H9 (cell line): Measurements from ENCODE around the gene PLPP6. TPM values are rescaled to one million over a fixed set of nuclear protein-coding genes. Genes with fewer than 3 reads are reported as not detected.

Source experiments
- DNase-seq: peaks from one replicate; pipeline ENCODE4 v3.0.0-alpha.2; 2017
- H2AFZ ChIP-seq: one replicate; pipeline ENCODE4 v1.6.1; 2013; ENCODE audit warnings: mild to moderate bottlenecking, low read length, control low read depth, moderate library complexity
- H2AK5ac ChIP-seq: 2 replicates; pipeline ENCODE4 v1.6.1; 2013; ENCODE audit warnings: low read length, control low read depth, mixed read lengths; ENCODE audit not compliant: insufficient read length
- H2BK120ac ChIP-seq: one replicate; pipeline ENCODE4 v1.6.1; 2013; ENCODE audit warnings: low read depth, mild to moderate bottlenecking, low read length, control low read depth, inconsistent platforms; ENCODE audit not compliant: poor library complexity, severe bottlenecking
- H2BK12ac ChIP-seq: 2 replicates; pipeline ENCODE4 v1.6.1; 2013; ENCODE audit warnings: low read length, control low read depth, mixed read lengths, low read depth; ENCODE audit not compliant: insufficient read length
- H2BK15ac ChIP-seq: 2 replicates; pipeline ENCODE4 v1.6.1; 2013; ENCODE audit warnings: low read depth, low read length, control low read depth
- H2BK20ac ChIP-seq: one replicate; pipeline ENCODE4 v1.6.1; 2013; ENCODE audit warnings: low read depth, mild to moderate bottlenecking, low read length, control low read depth, inconsistent platforms; ENCODE audit not compliant: poor library complexity, severe bottlenecking
- H2BK5ac ChIP-seq: 2 replicates; pipeline ENCODE4 v1.6.1; 2013; ENCODE audit warnings: low read length, control low read depth, mixed read lengths; ENCODE audit not compliant: insufficient read length
- H3K14ac ChIP-seq: 2 replicates; pipeline ENCODE4 v1.6.1; 2013; ENCODE audit warnings: low read length, control low read depth; ENCODE audit not compliant: insufficient read depth
- H3K18ac ChIP-seq: 2 replicates; pipeline ENCODE4 v1.6.1; 2013; ENCODE audit warnings: low read depth, mild to moderate bottlenecking, mixed read lengths, low read length, control low read depth; ENCODE audit not compliant: insufficient read length
- H3K23ac ChIP-seq: 2 replicates; pipeline ENCODE4 v1.6.1; 2013; ENCODE audit warnings: low read length, control low read depth, mixed read lengths, low read depth; ENCODE audit not compliant: insufficient read length
- H3K23me2 ChIP-seq: 2 replicates; pipeline ENCODE4 v1.6.1; 2013; ENCODE audit warnings: low read depth, mild to moderate bottlenecking, mixed read lengths, low read length, control low read depth; ENCODE audit not compliant: insufficient read length, poor library complexity, severe bottlenecking
- H3K27ac ChIP-seq: 2 replicates; pipeline ENCODE4 v1.5.1; 2013; ENCODE audit warnings: low read length, control low read depth, mixed read lengths, low read depth; ENCODE audit not compliant: insufficient read length
- H3K27me3 ChIP-seq: 2 replicates; pipeline ENCODE4 v1.6.1; 2013; ENCODE audit warnings: low read length, control low read depth, inconsistent platforms; ENCODE audit not compliant: insufficient read depth
- H3K4ac ChIP-seq: 2 replicates; pipeline ENCODE4 v1.6.1; 2013; ENCODE audit warnings: low read depth, mild to moderate bottlenecking, control low read depth, inconsistent platforms, low read length, moderate library complexity
- H3K4me1 ChIP-seq: 2 replicates; pipeline ENCODE4 v1.6.1; 2013; ENCODE audit warnings: low read length, control low read depth, inconsistent platforms; ENCODE audit not compliant: insufficient read depth
- H3K4me2 ChIP-seq: 2 replicates; pipeline ENCODE4 v1.6.1; 2013; ENCODE audit warnings: low read length, control low read depth, mixed read lengths; ENCODE audit not compliant: insufficient read length, insufficient read depth
- H3K56ac ChIP-seq: 2 replicates; pipeline ENCODE4 v1.6.1; 2013; ENCODE audit warnings: low read depth, mild to moderate bottlenecking, mixed read lengths, low read length, control low read depth; ENCODE audit not compliant: insufficient read length
- H3K79me1 ChIP-seq: 2 replicates; pipeline ENCODE4 v1.6.1; 2013; ENCODE audit warnings: low read depth, mild to moderate bottlenecking, moderate library complexity, low read length, control low read depth, inconsistent platforms; ENCODE audit not compliant: insufficient read depth, poor library complexity, severe bottlenecking
- H3K79me2 ChIP-seq: 2 replicates; pipeline ENCODE4 v1.6.1; 2013; ENCODE audit warnings: low read length, control low read depth, inconsistent platforms; ENCODE audit not compliant: insufficient read depth
- H3K9ac ChIP-seq: 2 replicates; pipeline ENCODE4 v1.6.1; 2013; ENCODE audit warnings: low read length, control low read depth, mixed read lengths; ENCODE audit not compliant: insufficient read length; ENCODE audit errors: extremely low read depth
- H3K9me3 ChIP-seq: one replicate; pipeline ENCODE4 v1.6.1; 2013; ENCODE audit warnings: low read depth, low read length, inconsistent platforms; ENCODE audit not compliant: control insufficient read depth
- H3T11ph ChIP-seq: one replicate; pipeline ENCODE4 v1.6.1; 2013; ENCODE audit warnings: mild to moderate bottlenecking, low read length, control low read depth, inconsistent platforms
- H4K20me1 ChIP-seq: one replicate; pipeline ENCODE4 v1.6.1; 2013; ENCODE audit not compliant: control insufficient read depth, insufficient read length, insufficient read depth
- H4K5ac ChIP-seq: 2 replicates; pipeline ENCODE4 v1.6.1; 2013; ENCODE audit warnings: low read depth, mild to moderate bottlenecking, mixed read lengths, low read length, control low read depth; ENCODE audit not compliant: insufficient read length
- H4K8ac ChIP-seq: replicated peaks from 2 replicates; pipeline ENCODE4 v1.6.1; 2013; ENCODE audit warnings: low read length, control low read depth, mixed read lengths, low read depth; ENCODE audit not compliant: insufficient read length
- H4K91ac ChIP-seq: 2 replicates; pipeline ENCODE4 v1.6.1; 2013; ENCODE audit warnings: low read depth, mild to moderate bottlenecking, moderate library complexity, mixed read lengths, low read length, control low read depth; ENCODE audit not compliant: insufficient read length
- H3K27ac Mint-ChIP-seq, 3 experiments: 2 replicates in 2 of 3; 3 replicates in 1 of 3; pipeline ENCODE4 v1.8.0; 2020 to 2021; ENCODE audit warnings: mixed read lengths in 3 of 3, mild to moderate bottlenecking in 1 of 3, moderate library complexity in 1 of 3
- H3K27me3 Mint-ChIP-seq: 2 replicates; pipeline ENCODE4 v1.8.0; 2021; ENCODE audit warnings: low read depth, mild to moderate bottlenecking, moderate library complexity, mixed read lengths
- H3K36me3 Mint-ChIP-seq, 3 experiments: 2 replicates in 2 of 3; 3 replicates in 1 of 3; pipeline ENCODE4 v1.8.0; 2020 to 2021; ENCODE audit warnings: low read depth in 3 of 3, mixed read lengths in 3 of 3; ENCODE audit not compliant: insufficient read depth in 1 of 3
- H3K4me1 Mint-ChIP-seq, 2 experiments: 2 replicates each; pipeline ENCODE4 v1.8.0; 2020; ENCODE audit warnings: mixed read lengths in 2 of 2
- H3K4me3 Mint-ChIP-seq, 2 experiments: 2 replicates in 1 of 2; 3 replicates in 1 of 2; pipeline ENCODE4 v1.8.0; 2020 to 2021; ENCODE audit warnings: mild to moderate bottlenecking in 2 of 2, mixed read lengths in 2 of 2, moderate library complexity in 1 of 2
- H3K9me3 Mint-ChIP-seq, 2 experiments: 2 replicates in 1 of 2; 3 replicates in 1 of 2; pipeline ENCODE4 v1.8.0; 2020; ENCODE audit warnings: mild to moderate bottlenecking in 2 of 2, mixed read lengths in 2 of 2, moderate library complexity in 1 of 2
- WGBS: extraction: QIAGEN DNeasy Blood & Tissue Kit; methylation state at CpG from one replicate; pipeline ENCODE4 v1.1.7; 2013; ENCODE audit warnings: missing lambda C conversion rate, low lambda C conversion rate, mixed read lengths; ENCODE audit not compliant: insufficient read length; ENCODE audit errors: extremely low coverage; 5-methylcytosine and 5-hydroxymethylcytosine counted together
- total RNA-seq: library from RNA; stranded (reverse); gene quantifications from 2 replicates; pipeline ENCODE4 v1.2.1, GENCODE V29; 2021
- TF ChIP-seq, protein P1 (sequence below): fragments of 200-600 bp; sonication (generic); conservative IDR thresholded peaks from 3 replicates; pipeline ENCODE4 v1.8.0; 2021; ENCODE audit warnings: antibody characterized with exemption, mild to moderate bottlenecking

PLPP6 gene
- total RNA-seq, 1 experiment from 2014 or later = 7.6 TPM

DNA sequence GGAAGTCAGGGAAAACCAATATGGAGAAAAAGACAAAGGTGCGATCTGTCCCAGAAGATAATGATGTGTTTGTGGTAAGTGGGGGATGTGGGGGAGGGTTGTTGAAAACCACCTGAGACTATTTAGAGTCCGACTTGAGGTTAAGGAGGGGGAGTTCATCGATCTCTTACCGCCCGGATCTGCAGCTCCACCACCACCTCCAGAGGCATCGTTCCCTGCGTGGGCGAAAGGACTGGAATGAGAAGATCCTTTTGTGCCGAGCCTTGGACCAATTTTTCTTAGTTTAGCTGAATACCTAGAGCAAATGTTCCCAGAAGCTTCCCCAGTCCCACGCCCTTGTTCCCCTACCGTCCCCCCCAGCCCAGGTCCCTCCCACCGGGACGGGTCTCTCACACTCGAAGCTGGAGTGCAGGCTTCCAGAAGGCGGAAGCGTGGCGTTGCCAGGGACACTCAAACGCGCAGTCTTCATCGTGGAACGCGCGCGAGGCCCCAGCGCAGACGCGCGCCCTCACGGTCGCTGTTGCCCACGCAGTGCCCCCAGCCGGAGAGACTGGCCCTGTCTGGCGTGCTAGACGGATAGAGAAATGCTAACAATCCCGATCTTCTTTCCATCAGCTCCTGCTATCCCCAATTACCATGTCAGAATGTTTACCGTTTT is 4.1 kb downstream of the PLPP6 start, which contains the start of gene SPATA6L:
Gene SPATA6L (minus strand): TSS at position 439 of the 658 bp plus-strand sequence. CDS start 230 bp downstream, at position 209.
- DNase-seq = peak; percentile 29
- Histone ChIP-seq H4K8ac (no peak within 1 kb of the TSS), H3K79me2 (no peaks in the 10 kb centered on the region; the same call in 1 of the 2 replicates), H3K23me2 (peaks cover 4% of the 10 kb centered on the region), H3K9me3 (no peaks in the 10 kb centered on the region), H3K27ac (no peak within 1 kb of the TSS), H2BK12ac (no peak within 1 kb of the TSS), H4K5ac (no peak within 1 kb of the TSS), H3K79me1 (no peaks in the 10 kb centered on the region), H2BK15ac (no peak within 1 kb of the TSS), H3K56ac (no peak within 1 kb of the TSS), H3K23ac (no peak within 1 kb of the TSS), H3T11ph (no peak within 1 kb of the TSS), H3K9ac (peak within 1 kb of the TSS; percentile 53), H3K4me1 (peaks cover 17% of the 10 kb centered on the region), H2AK5ac (no peak within 1 kb of the TSS), H3K18ac (peak within 1 kb of the TSS; percentile 45), H3K4ac (no peak within 1 kb of the TSS), H3K4me2 (peak within 1 kb of the TSS; percentile 86), H4K91ac (no peak within 1 kb of the TSS), H2AFZ (no peak within 1 kb of the TSS), H2BK5ac (no peak within 1 kb of the TSS), H3K27me3 (no peaks in the 10 kb centered on the region), H2BK120ac (no peak within 1 kb of the TSS), H3K14ac (peak within 1 kb of the TSS; percentile 74), H4K20me1 (peaks cover 3% of the 10 kb centered on the region), H2BK20ac (no peak within 1 kb of the TSS)
- Mint-ChIP-seq H3K4me3 (peak within 1 kb of the TSS; percentile 75 to 77), H3K27ac (peak within 1 kb of the TSS in 2 of 3 experiments; percentile 0 to 59; a peak in 3 of 7 replicates), H3K4me1 (peaks cover 57% of the 10 kb centered on the region in 2 experiments), H3K36me3 (peaks cover 0 to 3% (median 0%) of the 10 kb centered on the region in 3 experiments; a peak in 1 of 7 replicates), H3K27me3 (peaks cover 5% of the 10 kb centered on the region; the same call in 1 of the 2 replicates), H3K9me3 (peaks cover 0 to under 1% of the 10 kb centered on the region in 2 experiments; a peak in 1 of 5 replicates)
- no CpG with 5 or more reads among the region's 36 CpGs for WGBS
- TF ChIP-seq, protein P1, sequence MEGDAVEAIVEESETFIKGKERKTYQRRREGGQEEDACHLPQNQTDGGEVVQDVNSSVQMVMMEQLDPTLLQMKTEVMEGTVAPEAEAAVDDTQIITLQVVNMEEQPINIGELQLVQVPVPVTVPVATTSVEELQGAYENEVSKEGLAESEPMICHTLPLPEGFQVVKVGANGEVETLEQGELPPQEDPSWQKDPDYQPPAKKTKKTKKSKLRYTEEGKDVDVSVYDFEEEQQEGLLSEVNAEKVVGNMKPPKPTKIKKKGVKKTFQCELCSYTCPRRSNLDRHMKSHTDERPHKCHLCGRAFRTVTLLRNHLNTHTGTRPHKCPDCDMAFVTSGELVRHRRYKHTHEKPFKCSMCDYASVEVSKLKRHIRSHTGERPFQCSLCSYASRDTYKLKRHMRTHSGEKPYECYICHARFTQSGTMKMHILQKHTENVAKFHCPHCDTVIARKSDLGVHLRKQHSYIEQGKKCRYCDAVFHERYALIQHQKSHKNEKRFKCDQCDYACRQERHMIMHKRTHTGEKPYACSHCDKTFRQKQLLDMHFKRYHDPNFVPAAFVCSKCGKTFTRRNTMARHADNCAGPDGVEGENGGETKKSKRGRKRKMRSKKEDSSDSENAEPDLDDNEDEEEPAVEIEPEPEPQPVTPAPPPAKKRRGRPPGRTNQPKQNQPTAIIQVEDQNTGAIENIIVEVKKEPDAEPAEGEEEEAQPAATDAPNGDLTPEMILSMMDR = peak; percentile 13; the same call in 1 of the 3 replicates
